Mucosa of descending colon (tissue), 3 donors: Measurements from ENCODE around the gene COLEC11. TPM values are rescaled to one million over a fixed set of nuclear protein-coding genes. Genes with fewer than 3 reads are reported as not detected.

Experiments used
- ATAC-seq: fragments of 200-7000 bp; cut with Tn5 transposase; one replicate; pipeline ENCODE4 v1.9.1; 2020; ENCODE audit warnings: mild to moderate bottlenecking, moderate library complexity
- DNase-seq, 3 donors: peaks; one replicate each; pipeline ENCODE4 v3.0.0-alpha.2; 2020
- H3K36me3 ChIP-seq: fragments of 200-600 bp; one replicate; pipeline ENCODE4 v1.8.0; 2021; ENCODE audit warnings: low read depth, mild to moderate bottlenecking
- H3K4me1 ChIP-seq: fragments of 200-600 bp; one replicate; pipeline ENCODE4 v1.8.0; 2021; ENCODE audit warnings: low read depth, mild to moderate bottlenecking
- H3K4me3 ChIP-seq: fragments of 200-600 bp; one replicate; pipeline ENCODE4 v1.8.0; 2021; ENCODE audit warnings: mild to moderate bottlenecking
- H3K9me3 ChIP-seq: fragments of 200-600 bp; one replicate; pipeline ENCODE4 v1.8.0; 2021; ENCODE audit warnings: mild to moderate bottlenecking
- CTCF ChIP-seq: fragments of 200-600 bp; IDR thresholded peaks from one replicate; pipeline ENCODE4 v1.8.0; 2022; ENCODE audit warnings: antibody characterized with exemption, mild to moderate bottlenecking
- intact Hi-C, 2 donors: fragments of 100-400 bp; cut with DNase I in 1 of 2; cut with micrococcal nuclease in 1 of 2; formaldehyde crosslinking; loops; one replicate each; pipeline versions ENCODE4 v1.11.0 to v1.11.1; 2022; cut with DNase I, micrococcal nuclease
- total RNA-seq, 3 donors: library from RNA; stranded (reverse); fragmentation: NEBNext Ultra II Directional in 2 of 3; extraction: Animal tissue kit (Norgen Biotek cat#: 25700) in 2 of 3; gene quantifications; one replicate each; pipeline versions ENCODE4 v1.2.1 to v1.2.4, GENCODE V29; 2021 to 2023
- donor health status: DM: no; HTN: no; CAD: no; lungs with moderate emphysema.
- donor health status: DM: no; HTN: no; CAD: no.
- donor health status: DM: no; HTN: yes; CAD: no.

The COLEC11 gene
- total RNA-seq, 3 donors from 2014 or later = 0.35 to 2.2 (median 1.6) TPM

- DNase-seq (no peak), ATAC-seq (no peak)
- intact Hi-C loops = no loop called here
- Histone ChIP-seq H3K4me3 (no peak overlapping the region), H3K36me3 (no peaks in the 10 kb centered on the region), H3K4me1 (peaks cover 6% of the 10 kb centered on the region), H3K9me3 (no peaks in the 10 kb centered on the region)
- no peak for TF ChIP-seq CTCF
Measured at GRCh38 chr2:3587021-3587420, 7.9 kb upstream of the COLEC11 start.

- no peak overlapping the region for H3K4me3 ChIP-seq
- H3K36me3 ChIP-seq = no peaks in the 10 kb centered on the region
- no peaks in the 10 kb centered on the region for H3K9me3 ChIP-seq
- peaks cover 6% of the 10 kb centered on the region for H3K4me1 ChIP-seq
- DNase-seq (no peak), ATAC-seq (no peak)
- intact Hi-C loops = no loop called here
- TF ChIP-seq CTCF = no peak
Measured at GRCh38 chr2:3587432-3587831, 7.5 kb upstream of the COLEC11 start.

DNA sequence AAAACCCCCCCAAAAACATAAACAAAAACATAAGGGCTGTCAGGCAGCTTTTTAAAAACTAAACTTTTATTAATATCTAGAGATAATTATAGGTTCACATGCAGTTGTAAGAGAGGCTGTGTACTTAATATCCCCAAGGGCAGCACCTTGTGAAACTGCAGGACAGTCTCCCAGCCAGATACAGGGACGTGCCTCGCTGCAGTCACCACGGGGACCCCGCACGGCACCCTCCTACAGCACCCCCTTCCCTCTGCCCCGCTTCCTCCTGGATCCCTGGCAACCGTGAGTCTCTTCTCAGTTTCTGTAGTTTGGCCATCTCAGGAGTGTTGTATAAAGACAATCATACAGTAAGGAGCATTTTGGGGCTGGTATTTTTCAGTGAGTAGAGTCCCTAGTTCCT, 6.8 kb upstream of the COLEC11 start:
- no peak for ATAC-seq
- intact Hi-C loops = no loop called here
- no peaks in the 10 kb centered on the region for H3K36me3 ChIP-seq
- no peak for DNase-seq
- TF ChIP-seq CTCF = no peak
- H3K4me1 ChIP-seq = peaks cover 6% of the 10 kb centered on the region
- H3K9me3 ChIP-seq = no peaks in the 10 kb centered on the region
- H3K4me3 ChIP-seq = no peak overlapping the region

DNA sequence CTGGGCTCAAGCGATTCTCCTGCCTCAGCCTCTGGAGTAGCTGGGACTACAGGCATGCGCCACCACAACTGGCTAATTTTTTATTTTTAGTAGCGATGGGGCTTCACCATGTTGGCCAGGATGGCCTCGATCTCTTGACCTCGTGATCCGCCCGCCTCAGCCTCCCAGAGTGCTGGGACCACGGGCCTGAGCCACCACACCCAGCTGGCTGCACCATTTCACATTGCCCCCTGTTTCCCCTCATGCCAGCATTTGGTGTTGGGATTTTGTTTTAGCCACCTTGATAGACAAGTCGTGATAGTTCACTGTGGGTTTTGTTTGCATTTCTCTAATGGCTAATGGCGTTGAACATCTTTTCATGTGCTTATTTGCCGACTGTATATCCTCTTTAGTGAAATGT, 5.8 kb upstream of the COLEC11 start:
- no peak for DNase-seq
- intact Hi-C loops = no loop called here
- H3K4me3 ChIP-seq = no peak overlapping the region
- no peaks in the 10 kb centered on the region for H3K9me3 ChIP-seq
- peaks cover 6% of the 10 kb centered on the region for H3K4me1 ChIP-seq
- ATAC-seq = no peak
- no peak for TF ChIP-seq CTCF
- H3K36me3 ChIP-seq = no peaks in the 10 kb centered on the region

GRCh38 chr2:3595404-3595803, 492 bp downstream of the COLEC11 start:
- Histone ChIP-seq H3K4me1 (no peaks in the 10 kb centered on the region), H3K36me3 (no peaks in the 10 kb centered on the region), H3K4me3 (no peak overlapping the region), H3K9me3 (no peaks in the 10 kb centered on the region)
- TF ChIP-seq CTCF = no peak
- DNase-seq (no peak), ATAC-seq (no peak)
- intact Hi-C loops = no loop called here

DNA sequence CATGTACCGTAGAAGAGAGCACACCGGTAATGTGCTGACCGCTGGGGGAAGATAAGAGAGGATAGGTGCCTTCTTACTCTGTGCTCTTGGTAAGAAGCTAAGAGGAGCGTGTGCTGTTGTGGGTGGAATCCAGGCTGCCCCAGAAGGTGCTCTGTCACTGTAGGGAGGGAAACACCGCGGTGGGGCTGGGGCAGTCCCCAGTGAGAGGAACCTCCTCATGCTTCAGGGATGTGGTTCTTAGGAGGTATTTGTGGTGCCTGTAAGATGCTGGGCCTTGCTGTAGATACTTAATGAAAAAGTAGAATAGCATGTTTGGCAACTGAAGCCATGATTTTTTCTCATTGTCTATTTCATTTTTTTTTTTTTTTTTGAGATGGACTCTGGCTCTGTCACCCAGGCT, 1.1 kb downstream of the COLEC11 start:
- ATAC-seq = no peak
- Histone ChIP-seq H3K4me1 (no peaks in the 10 kb centered on the region), H3K4me3 (no peak overlapping the region), H3K9me3 (no peaks in the 10 kb centered on the region), H3K36me3 (no peaks in the 10 kb centered on the region)
- no peak for TF ChIP-seq CTCF
- DNase-seq = no peak
- intact Hi-C loops = no loop called here
